ENCODE results near the gene ZNF516. TPM values are rescaled to one million over a fixed set of nuclear protein-coding genes. Genes with fewer than 3 reads are reported as not detected.
A peak's percentile ranks its signal among the peaks of the same experiment; 100 is the strongest.

ZNF516 gene
- total RNA-seq, 1 donor from 2014 or later, result 14.0 TPM

- DNase-seq (no peak), ATAC-seq (peak; percentile 27)
- intact Hi-C loops (cut with micrococcal nuclease), result loop anchor here (5.0 kb wide), 1 partner anchor 41 kb away; no protein-coding TSS in a partner anchor
Measured at GRCh38 chr18:76493213-76494161, 1.6 kb downstream of the ZNF516 start.

- ATAC-seq (peak; percentile 92), DNase-seq (peak; percentile 100)
- intact Hi-C loops (cut with micrococcal nuclease), result loop anchor here (5.0 kb wide), 1 partner anchor 40 kb away; no protein-coding TSS in a partner anchor
Measured at GRCh38 chr18:76492669-76493212, 2.3 kb downstream of the ZNF516 start.

- intact Hi-C loops (cut with micrococcal nuclease), result loop anchor here (5.0 kb wide), 1 partner anchor 40 kb away; no protein-coding TSS in a partner anchor
Measured at GRCh38 chr18:76491776-76492668, 3.0 kb downstream of the ZNF516 start.

GRCh38 chr18:76491473-76491775 lies 3.6 kb downstream of the ZNF516 start:
- DNase-seq, result peak; percentile 86
- intact Hi-C loops (cut with micrococcal nuclease), result loop anchor here (5.0 kb wide), 1 partner anchor 39 kb away; no protein-coding TSS in a partner anchor
- ATAC-seq, result peak; percentile 53

More at GRCh38 chr18:76491776-76492668, 3.0 kb downstream of the ZNF516 start:
- ATAC-seq (peak; percentile 45), DNase-seq (peak; percentile 63)

GRCh38 chr18:76490670-76491472 lies 4.2 kb downstream of the ZNF516 start:
- DNase-seq, result peak; percentile 58
- intact Hi-C loops (cut with micrococcal nuclease), result loop anchor here (5.0 kb wide), 1 partner anchor 39 kb away; no protein-coding TSS in a partner anchor
- ATAC-seq, result peak; percentile 2

- intact Hi-C loops (cut with micrococcal nuclease), result loop anchor here (5.0 kb wide), 1 partner anchor 38 kb away; no protein-coding TSS in a partner anchor
- ATAC-seq, result no peak
- no peak for DNase-seq
Measured at GRCh38 chr18:76490033-76490432, 5.0 kb downstream of the ZNF516 start.

- intact Hi-C loops (cut with micrococcal nuclease), result no loop called here
- DNase-seq (no peak), ATAC-seq (no peak)
Measured at GRCh38 chr18:76489081-76489480, 6.0 kb downstream of the ZNF516 start.

- ATAC-seq (no peak), DNase-seq (no peak)
- intact Hi-C loops (cut with micrococcal nuclease), result no loop called here
Measured at GRCh38 chr18:76488190-76488589, 6.9 kb downstream of the ZNF516 start.

- ATAC-seq (no peak), DNase-seq (no peak)
- intact Hi-C loops (cut with micrococcal nuclease), result no loop called here
Measured at GRCh38 chr18:76487782-76488181, 7.3 kb downstream of the ZNF516 start.

GRCh38 chr18:76487070-76487469 lies 8.0 kb downstream of the ZNF516 start:
- intact Hi-C loops (cut with micrococcal nuclease), result no loop called here
- ATAC-seq, result no peak
- DNase-seq, result no peak

- DNase-seq (no peak), ATAC-seq (no peak)
- intact Hi-C loops (cut with micrococcal nuclease), result no loop called here
Measured at GRCh38 chr18:76486574-76486973, 8.5 kb downstream of the ZNF516 start.

- intact Hi-C loops (cut with micrococcal nuclease), result no loop called here
- DNase-seq (no peak), ATAC-seq (no peak)
Measured at GRCh38 chr18:76486038-76486437, 9.0 kb downstream of the ZNF516 start.

GRCh38 chr18:76484749-76485387 lies 10.2 kb downstream of the ZNF516 start:
- intact Hi-C loops (cut with micrococcal nuclease), result no loop called here
- no peak for ATAC-seq
- no peak for DNase-seq

GRCh38 chr18:76483780-76484179 lies 11.3 kb downstream of the ZNF516 start:
- ATAC-seq, result no peak
- no peak for DNase-seq
- intact Hi-C loops (cut with micrococcal nuclease), result no loop called here

- no peak for DNase-seq
- ATAC-seq, result no peak
- intact Hi-C loops (cut with micrococcal nuclease), result no loop called here
Measured at GRCh38 chr18:76482971-76483691, 11.9 kb downstream of the ZNF516 start.

- DNase-seq, result no peak
- no peak for ATAC-seq
- intact Hi-C loops (cut with micrococcal nuclease), result no loop called here
Measured at GRCh38 chr18:76482267-76482666, 12.8 kb downstream of the ZNF516 start.

- ATAC-seq (no peak), DNase-seq (no peak)
- intact Hi-C loops (cut with micrococcal nuclease), result no loop called here
Measured at GRCh38 chr18:76480913-76481312, 14.1 kb downstream of the ZNF516 start.
